Effector memory CD8-positive, alpha-beta T cell (primary cell): ENCODE data around the gene ARHGEF12.

ENCODE experiments used
- ATAC-seq: fragments of 150-1000 bp; cut with Tn5 transposase; replicated peaks from 2 replicates; pipeline ENCODE4 v1.10.0; 2021; ENCODE audit warnings: mild to moderate bottlenecking, moderate library complexity
- DNase-seq, 3 experiments: peaks; one replicate each; pipeline ENCODE4 v3.0.0; 2021
- H3K27ac Mint-ChIP-seq, 2 donors: one replicate each; pipeline ENCODE4 v1.8.0; 2022; ENCODE audit warnings: mild to moderate bottlenecking in 2 of 2, mixed read lengths in 2 of 2, moderate library complexity in 2 of 2
- H3K27me3 Mint-ChIP-seq, 2 donors: one replicate each; pipeline ENCODE4 v1.8.0; 2022; ENCODE audit warnings: mixed read lengths in 2 of 2
- H3K36me3 Mint-ChIP-seq: one replicate; pipeline ENCODE4 v1.8.0; 2022; ENCODE audit warnings: mild to moderate bottlenecking, moderate library complexity, mixed read lengths; ENCODE audit not compliant: insufficient read depth
- H3K4me1 Mint-ChIP-seq, 2 donors: one replicate each; pipeline ENCODE4 v1.8.0; 2022; ENCODE audit warnings: low read depth in 2 of 2, mixed read lengths in 2 of 2
- H3K4me3 Mint-ChIP-seq, 2 donors: one replicate each; pipeline ENCODE4 v1.8.0; 2022; ENCODE audit warnings: mild to moderate bottlenecking in 2 of 2, mixed read lengths in 2 of 2, moderate library complexity in 2 of 2
- H3K9me3 Mint-ChIP-seq, 2 donors: one replicate each; pipeline ENCODE4 v1.8.0; 2022; ENCODE audit warnings: mixed read lengths in 2 of 2

The ARHGEF12 gene

GRCh38 chr11:120455487-120455886 lies 119.3 kb downstream of the ARHGEF12 start:
- ATAC-seq = no peak
- no peak for DNase-seq
- Mint-ChIP-seq H3K27ac (no peak overlapping the region), H3K4me3 (no peak overlapping the region), H3K36me3 (peaks cover 22% of the 10 kb centered on the region), H3K27me3 (no peaks in the 10 kb centered on the region), H3K4me1 (no peaks in the 10 kb centered on the region), H3K9me3 (no peaks in the 10 kb centered on the region)

- no peak for ATAC-seq
- H3K4me3 Mint-ChIP-seq = no peak overlapping the region
- H3K27me3 Mint-ChIP-seq = no peaks in the 10 kb centered on the region
- H3K4me1 Mint-ChIP-seq = no peaks in the 10 kb centered on the region
- no peak overlapping the region for H3K27ac Mint-ChIP-seq
- DNase-seq = no peak
- no peaks in the 10 kb centered on the region for H3K9me3 Mint-ChIP-seq
- peaks cover 19% of the 10 kb centered on the region for H3K36me3 Mint-ChIP-seq
Measured at GRCh38 chr11:120457996-120458395, 121.8 kb downstream of the ARHGEF12 start.

- ATAC-seq = no peak
- Mint-ChIP-seq H3K9me3 (no peaks in the 10 kb centered on the region), H3K36me3 (peaks cover 36% of the 10 kb centered on the region), H3K4me1 (no peaks in the 10 kb centered on the region), H3K27me3 (no peaks in the 10 kb centered on the region), H3K4me3 (no peak overlapping the region), H3K27ac (no peak overlapping the region)
- no peak for DNase-seq
Measured at GRCh38 chr11:120462825-120463224, 126.6 kb downstream of the ARHGEF12 start.

GRCh38 chr11:120465921-120466534 lies 129.8 kb downstream of the ARHGEF12 start:
- no peak for ATAC-seq
- Mint-ChIP-seq H3K4me3 (no peak overlapping the region), H3K9me3 (no peaks in the 10 kb centered on the region), H3K27ac (no peak overlapping the region), H3K36me3 (peaks cover 27% of the 10 kb centered on the region), H3K4me1 (no peaks in the 10 kb centered on the region), H3K27me3 (no peaks in the 10 kb centered on the region)
- DNase-seq = no peak

GRCh38 chr11:120467627-120468026 lies 131.4 kb downstream of the ARHGEF12 start:
- H3K4me3 Mint-ChIP-seq = no peak overlapping the region
- no peak for DNase-seq
- no peak for ATAC-seq
- no peaks in the 10 kb centered on the region for H3K4me1 Mint-ChIP-seq
- no peaks in the 10 kb centered on the region for H3K9me3 Mint-ChIP-seq
- peaks cover 23% of the 10 kb centered on the region for H3K36me3 Mint-ChIP-seq
- H3K27me3 Mint-ChIP-seq = no peaks in the 10 kb centered on the region
- no peak overlapping the region for H3K27ac Mint-ChIP-seq

- ATAC-seq (no peak), DNase-seq (no peak)
- no peak overlapping the region for H3K4me3 Mint-ChIP-seq
- no peaks in the 10 kb centered on the region for H3K4me1 Mint-ChIP-seq
- no peaks in the 10 kb centered on the region for H3K9me3 Mint-ChIP-seq
- peaks cover 6% of the 10 kb centered on the region for H3K36me3 Mint-ChIP-seq
- H3K27me3 Mint-ChIP-seq = no peaks in the 10 kb centered on the region
- no peak overlapping the region for H3K27ac Mint-ChIP-seq
Measured at GRCh38 chr11:120471131-120471530, 134.9 kb downstream of the ARHGEF12 start.

- Mint-ChIP-seq H3K27me3 (no peaks in the 10 kb centered on the region), H3K27ac (no peak overlapping the region), H3K9me3 (no peaks in the 10 kb centered on the region), H3K4me3 (no peak overlapping the region), H3K4me1 (no peaks in the 10 kb centered on the region), H3K36me3 (peaks cover 10% of the 10 kb centered on the region)
- ATAC-seq (no peak), DNase-seq (no peak)
Measured at GRCh38 chr11:120471994-120472393, 135.8 kb downstream of the ARHGEF12 start.

GRCh38 chr11:120473503-120473902 lies 137.3 kb downstream of the ARHGEF12 start:
- no peaks in the 10 kb centered on the region for H3K27me3 Mint-ChIP-seq
- H3K36me3 Mint-ChIP-seq = peaks cover 11% of the 10 kb centered on the region
- no peaks in the 10 kb centered on the region for H3K9me3 Mint-ChIP-seq
- no peak overlapping the region for H3K4me3 Mint-ChIP-seq
- no peaks in the 10 kb centered on the region for H3K4me1 Mint-ChIP-seq
- no peak overlapping the region for H3K27ac Mint-ChIP-seq
- ATAC-seq (no peak), DNase-seq (no peak)

- no peak overlapping the region for H3K4me3 Mint-ChIP-seq
- H3K36me3 Mint-ChIP-seq = peaks cover 31% of the 10 kb centered on the region
- H3K27ac Mint-ChIP-seq = peak overlapping the region in 1 of 2 donors; percentile 35
- no peaks in the 10 kb centered on the region for H3K27me3 Mint-ChIP-seq
- DNase-seq (no peak), ATAC-seq (no peak)
- H3K4me1 Mint-ChIP-seq = no peaks in the 10 kb centered on the region
- H3K9me3 Mint-ChIP-seq = no peaks in the 10 kb centered on the region
Measured at GRCh38 chr11:120482149-120482548, 145.9 kb downstream of the ARHGEF12 start.

GRCh38 chr11:120484722-120485121 lies 148.5 kb downstream of the ARHGEF12 start:
- Mint-ChIP-seq H3K4me3 (no peak overlapping the region), H3K27me3 (no peaks in the 10 kb centered on the region), H3K9me3 (no peaks in the 10 kb centered on the region), H3K4me1 (no peaks in the 10 kb centered on the region), H3K36me3 (peaks cover 26% of the 10 kb centered on the region), H3K27ac (no peak overlapping the region)
- no peak for ATAC-seq
- DNase-seq = no peak

- Mint-ChIP-seq H3K36me3 (peaks cover 26% of the 10 kb centered on the region), H3K4me1 (no peaks in the 10 kb centered on the region), H3K4me3 (no peak overlapping the region), H3K9me3 (no peaks in the 10 kb centered on the region), H3K27ac (no peak overlapping the region), H3K27me3 (no peaks in the 10 kb centered on the region)
- ATAC-seq (no peak), DNase-seq (no peak)
Measured at GRCh38 chr11:120486138-120486537, 149.9 kb downstream of the ARHGEF12 start.

GRCh38 chr11:120489799-120490198 lies 153.6 kb downstream of the ARHGEF12 start:
- no peak overlapping the region for H3K4me3 Mint-ChIP-seq
- H3K4me1 Mint-ChIP-seq = no peaks in the 10 kb centered on the region
- H3K36me3 Mint-ChIP-seq = peaks cover 8% of the 10 kb centered on the region
- DNase-seq (no peak), ATAC-seq (no peak)
- no peak overlapping the region for H3K27ac Mint-ChIP-seq
- peaks cover 0 to 14% of the 10 kb centered on the region in 2 donors for H3K27me3 Mint-ChIP-seq
- H3K9me3 Mint-ChIP-seq = no peaks in the 10 kb centered on the region

- ATAC-seq = no peak
- no peak overlapping the region for H3K27ac Mint-ChIP-seq
- no peaks in the 10 kb centered on the region for H3K4me1 Mint-ChIP-seq
- peaks cover 8% of the 10 kb centered on the region for H3K36me3 Mint-ChIP-seq
- no peak overlapping the region for H3K4me3 Mint-ChIP-seq
- H3K27me3 Mint-ChIP-seq = peaks cover 7 to 33% of the 10 kb centered on the region in 2 donors
- no peak for DNase-seq
- H3K9me3 Mint-ChIP-seq = no peaks in the 10 kb centered on the region
Measured at GRCh38 chr11:120492486-120492885, 156.3 kb downstream of the ARHGEF12 start.

- Mint-ChIP-seq H3K36me3 (peaks cover 8% of the 10 kb centered on the region), H3K27me3 (peaks cover 12 to 35% of the 10 kb centered on the region in 2 donors), H3K4me1 (no peaks in the 10 kb centered on the region), H3K27ac (no peak overlapping the region), H3K4me3 (no peak overlapping the region), H3K9me3 (no peaks in the 10 kb centered on the region)
- no peak for DNase-seq
- ATAC-seq = no peak
Measured at GRCh38 chr11:120494595-120494994, 158.4 kb downstream of the ARHGEF12 start.

GRCh38 chr11:120499088-120499487 lies 162.9 kb downstream of the ARHGEF12 start:
- H3K27me3 Mint-ChIP-seq = peaks cover 48 to 68% of the 10 kb centered on the region in 2 donors
- no peak overlapping the region for H3K27ac Mint-ChIP-seq
- ATAC-seq = no peak
- H3K9me3 Mint-ChIP-seq = no peaks in the 10 kb centered on the region
- no peak overlapping the region for H3K4me3 Mint-ChIP-seq
- H3K36me3 Mint-ChIP-seq = peaks cover 8% of the 10 kb centered on the region
- no peaks in the 10 kb centered on the region for H3K4me1 Mint-ChIP-seq
- no peak for DNase-seq
